Adrenal gland (tissue), 12 donors: ENCODE measurements around the gene TNNI3. TPM values are rescaled to one million over a fixed set of nuclear protein-coding genes. Genes with fewer than 3 reads are reported as not detected.

ENCODE experiments used
- DNase-seq, 7 donors: peaks; one replicate each; pipeline ENCODE4 v3.0.0-alpha.2; 2019 to 2020
- H3K27ac ChIP-seq, 5 donors: fragments of 200-600 bp; sonication (generic) in 4 of 5; 1 replicate in 3 of 5; 2 replicates in 2 of 5; pipeline versions ENCODE4 v1.5.1 to v1.8.0; 2016 to 2020; ENCODE audit warnings: mild to moderate bottlenecking in 1 of 5
- H3K27me3 ChIP-seq: fragments of 200-600 bp; 2 replicates; pipeline ENCODE4 v1.8.0; 2021
- H3K36me3 ChIP-seq, 2 donors: fragments of 200-600 bp; replicated peaks in 1 of 2; 1 replicate in 1 of 2; 2 replicates in 1 of 2; pipeline versions ENCODE4 v1.5.1 to v1.8.0; 2018 to 2022
- H3K4me1 ChIP-seq, 2 donors: fragments of 200-600 bp; replicated peaks in 1 of 2; 1 replicate in 1 of 2; 2 replicates in 1 of 2; pipeline versions ENCODE4 v1.5.1 to v1.8.0; 2018 to 2021
- H3K4me3 ChIP-seq, 4 donors: fragments of 200-600 bp; sonication (generic) in 3 of 4; one replicate each; pipeline ENCODE4 v1.5.1; 2016 to 2018
- H3K9me3 ChIP-seq, 3 donors: fragments of 200-600 bp; sonication (generic) in 1 of 3; replicated peaks in 1 of 3; 1 replicate in 2 of 3; 2 replicates in 1 of 3; pipeline versions ENCODE4 v1.5.1 to v1.8.0; 2016 to 2021
- POLR2A ChIP-seq, 2 donors: fragments of 450-650 bp; IDR thresholded peaks; one replicate each; pipeline ENCODE4 v1.6.1; 2017; ENCODE audit warnings: antibody characterized with exemption in 2 of 2, mild to moderate bottlenecking in 2 of 2, moderate library complexity in 1 of 2
- WGBS, 4 donors: extraction: QIAGEN DNeasy Blood & Tissue Kit in 2 of 4; methylation state at CpG; one replicate each; pipeline versions ENCODE4 v1.1.5 to v1.1.7; 2013 to 2017; 5-methylcytosine and 5-hydroxymethylcytosine counted together
- intact Hi-C, 2 donors: fragments of 100-400 bp; cut with DNase I; formaldehyde crosslinking; loops; one replicate each; pipeline versions ENCODE4 v1.14.1 to v1.15.0; 2022 to 2023
- polyA plus RNA-seq, 3 donors: library from polyadenylated mRNA; stranded (reverse); fragments of 200-250 nt in 2 of 3; fragments of 350-450 nt in 1 of 3; fragmentation: Illumina TruSeq in 1 of 3; extraction: RNeasy Lipid Tissue Mini Kit (QIAGEN cat#74804) in 1 of 3; gene quantifications; one replicate each; pipeline ENCODE4 v1.2.3, GENCODE V29; 2013 to 2014
- total RNA-seq, 9 donors: library from RNA; depleted of rRNA in 4 of 9; stranded (reverse); fragments of >200 nt in 4 of 9; fragments of 120-200 nt in 1 of 9; fragmentation: NEBNext Ultra II Directional in 1 of 9; extraction: Animal tissue kit (Norgen Biotek cat#: 25700) in 1 of 9; gene quantifications; one replicate each; pipeline versions ENCODE4 v1.1.0 to v1.2.4, GENCODE V29; 2013 to 2023
- TF ChIP-seq, protein P1 (sequence below), 6 experiments: fragments of 450-650 bp in 4 of 6; fragments of 200-600 bp in 2 of 6; sonication (generic) in 1 of 6; IDR thresholded peaks; 1 replicate in 5 of 6; 2 replicates in 1 of 6; pipeline versions ENCODE4 v1.5.1 to v1.8.0; 2016 to 2021; ENCODE audit warnings: antibody characterized with exemption in 6 of 6, mild to moderate bottlenecking in 2 of 6, moderate library complexity in 1 of 6
- donor health status: healthy with polysubstance abuse.
- donor health status: Bipolar disorder and iron deficiency.
- donor health status: DM: yes; HTN: yes; CAD: no.
- donor health status: DM: no; HTN: no; CAD: no.
- donor health status: DM: no; HTN: no; CAD: no.
- donor health status: DM: yes; HTN: yes; CAD: no.

The TNNI3 gene
- total and polyA plus RNA-seq, 12 donors = 0.51 to 461 (median 22.4) TPM; not detected in 6

DNA sequence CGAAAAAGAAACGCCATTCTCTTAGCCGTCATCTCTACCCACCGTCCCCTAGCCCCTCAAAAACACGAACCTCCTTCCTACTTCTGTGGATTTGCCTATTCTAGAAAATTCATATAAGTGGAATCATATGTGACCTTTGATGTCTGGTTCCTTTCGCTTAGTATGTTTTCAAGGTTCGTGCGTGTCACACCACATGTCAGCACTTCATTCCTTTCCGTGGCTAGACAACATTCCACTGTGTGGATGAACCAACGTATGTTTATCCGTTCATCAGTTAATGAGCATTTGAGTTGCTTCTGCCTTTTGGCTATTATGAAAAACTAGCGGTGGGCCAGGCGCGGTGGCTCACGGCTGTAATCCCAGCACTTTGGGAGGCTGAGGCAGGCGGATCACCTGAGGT is 26.1 kb downstream of the TNNI3 start:
- intact Hi-C loops = no loop called here

DNA sequence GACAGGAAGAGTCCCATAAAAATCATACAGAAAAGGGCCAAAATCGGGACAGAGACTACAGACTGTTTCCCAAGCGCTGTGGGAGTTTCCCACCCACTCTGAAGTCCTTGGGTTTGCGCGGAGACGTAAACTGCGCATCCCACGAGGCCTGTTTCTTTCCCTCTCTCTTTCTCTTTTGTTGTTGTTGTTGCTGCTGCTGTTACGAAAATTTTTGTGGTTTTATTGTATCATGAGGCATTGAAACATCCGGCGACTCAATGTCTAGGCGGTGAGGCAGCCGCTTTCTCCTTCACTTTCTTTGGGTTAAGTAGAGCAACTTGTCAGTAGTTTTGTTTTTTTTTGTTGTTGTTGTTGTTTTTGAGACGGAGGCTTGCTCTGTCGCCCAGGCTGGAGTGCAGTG is 38.5 kb downstream of the TNNI3 start:
- TF ChIP-seq POLR2A (IDR thresholded peaks at IDR 0.05) = no peak
- TF ChIP-seq, protein P1, sequence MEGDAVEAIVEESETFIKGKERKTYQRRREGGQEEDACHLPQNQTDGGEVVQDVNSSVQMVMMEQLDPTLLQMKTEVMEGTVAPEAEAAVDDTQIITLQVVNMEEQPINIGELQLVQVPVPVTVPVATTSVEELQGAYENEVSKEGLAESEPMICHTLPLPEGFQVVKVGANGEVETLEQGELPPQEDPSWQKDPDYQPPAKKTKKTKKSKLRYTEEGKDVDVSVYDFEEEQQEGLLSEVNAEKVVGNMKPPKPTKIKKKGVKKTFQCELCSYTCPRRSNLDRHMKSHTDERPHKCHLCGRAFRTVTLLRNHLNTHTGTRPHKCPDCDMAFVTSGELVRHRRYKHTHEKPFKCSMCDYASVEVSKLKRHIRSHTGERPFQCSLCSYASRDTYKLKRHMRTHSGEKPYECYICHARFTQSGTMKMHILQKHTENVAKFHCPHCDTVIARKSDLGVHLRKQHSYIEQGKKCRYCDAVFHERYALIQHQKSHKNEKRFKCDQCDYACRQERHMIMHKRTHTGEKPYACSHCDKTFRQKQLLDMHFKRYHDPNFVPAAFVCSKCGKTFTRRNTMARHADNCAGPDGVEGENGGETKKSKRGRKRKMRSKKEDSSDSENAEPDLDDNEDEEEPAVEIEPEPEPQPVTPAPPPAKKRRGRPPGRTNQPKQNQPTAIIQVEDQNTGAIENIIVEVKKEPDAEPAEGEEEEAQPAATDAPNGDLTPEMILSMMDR (IDR thresholded peaks at IDR 0.05) = no peak
- H3K27me3 ChIP-seq = no peaks in the 10 kb centered on the region
- H3K4me3 ChIP-seq = peak overlapping the region in 1 of 4 donors; percentile 76
- peaks cover 10 to 28% of the 10 kb centered on the region in 2 donors for H3K4me1 ChIP-seq
- 80 to 86% (median 85%) methylated on average over 14 of the region's 14 CpGs for WGBS, 4 donors
- no peaks in the 10 kb centered on the region for H3K36me3 ChIP-seq
- no peaks in the 10 kb centered on the region for H3K9me3 ChIP-seq
- intact Hi-C loops = no loop called here
- H3K27ac ChIP-seq = no peak overlapping the region
- no peak for DNase-seq

More for the DNA sequence above, 26.1 kb downstream of the TNNI3 start:
- Histone ChIP-seq H3K36me3 (no peaks in the 10 kb centered on the region), H3K27ac (no peak overlapping the region), H3K9me3 (no peaks in the 10 kb centered on the region), H3K4me3 (no peak overlapping the region), H3K27me3 (peaks cover 13% of the 10 kb centered on the region), H3K4me1 (no peaks in the 10 kb centered on the region)
- no peak for TF ChIP-seq POLR2A (IDR thresholded peaks at IDR 0.05)
- TF ChIP-seq, protein P1 (IDR thresholded peaks at IDR 0.05) = no peak
- 77 to 86% (median 81%) methylated on average over 16 of the region's 16 CpGs for WGBS, 4 donors
- DNase-seq = no peak

DNA sequence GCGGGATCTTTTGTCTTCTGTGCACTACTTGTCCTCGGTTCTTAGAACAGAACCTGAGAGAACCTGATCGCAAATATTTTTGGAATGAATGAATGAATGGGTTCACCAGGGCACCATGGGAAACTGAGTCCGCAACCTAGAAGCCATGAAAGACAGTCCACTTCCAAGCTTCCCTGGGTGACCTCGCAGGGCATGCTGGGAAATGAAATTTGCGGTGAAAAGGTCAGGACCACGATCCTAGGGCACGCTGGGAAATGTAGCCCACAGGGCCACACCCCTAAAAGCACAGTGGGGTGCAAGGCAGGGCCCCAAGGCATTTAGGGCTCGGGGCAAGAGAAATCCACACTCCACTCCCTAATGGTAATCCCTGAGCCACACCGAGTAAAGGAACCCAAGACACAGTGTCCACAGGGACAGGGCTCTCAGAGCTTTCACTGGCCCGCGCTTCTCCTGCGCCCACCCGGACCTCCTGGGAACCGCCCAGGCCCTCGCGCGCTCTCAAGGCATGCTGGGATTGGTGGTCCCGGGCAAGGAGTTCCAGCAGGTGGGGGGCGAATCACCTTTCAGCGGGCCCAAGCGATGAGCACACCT is 39.0 kb downstream of the TNNI3 start:
- intact Hi-C loops = no loop called here
- peak in 6 of 7 donors; percentile 21 to 74 (median 52) for DNase-seq
- 23 to 39% (median 32%) methylated on average over 13 to 22 of the region's 22 CpGs for WGBS, 4 donors
- H3K36me3 ChIP-seq = no peaks in the 10 kb centered on the region
- TF ChIP-seq, protein P1 (IDR thresholded peaks at IDR 0.05) = no peak
- no peak for TF ChIP-seq POLR2A (IDR thresholded peaks at IDR 0.05)
- peak overlapping the region in 3 of 5 donors; percentile 66 to 96 (median 71) for H3K27ac ChIP-seq
- H3K27me3 ChIP-seq = no peaks in the 10 kb centered on the region
- H3K4me1 ChIP-seq = peaks cover 15 to 30% of the 10 kb centered on the region in 2 donors
- H3K9me3 ChIP-seq = no peaks in the 10 kb centered on the region
- H3K4me3 ChIP-seq = peak overlapping the region in 2 of 4 donors; percentile 33 to 76

DNA sequence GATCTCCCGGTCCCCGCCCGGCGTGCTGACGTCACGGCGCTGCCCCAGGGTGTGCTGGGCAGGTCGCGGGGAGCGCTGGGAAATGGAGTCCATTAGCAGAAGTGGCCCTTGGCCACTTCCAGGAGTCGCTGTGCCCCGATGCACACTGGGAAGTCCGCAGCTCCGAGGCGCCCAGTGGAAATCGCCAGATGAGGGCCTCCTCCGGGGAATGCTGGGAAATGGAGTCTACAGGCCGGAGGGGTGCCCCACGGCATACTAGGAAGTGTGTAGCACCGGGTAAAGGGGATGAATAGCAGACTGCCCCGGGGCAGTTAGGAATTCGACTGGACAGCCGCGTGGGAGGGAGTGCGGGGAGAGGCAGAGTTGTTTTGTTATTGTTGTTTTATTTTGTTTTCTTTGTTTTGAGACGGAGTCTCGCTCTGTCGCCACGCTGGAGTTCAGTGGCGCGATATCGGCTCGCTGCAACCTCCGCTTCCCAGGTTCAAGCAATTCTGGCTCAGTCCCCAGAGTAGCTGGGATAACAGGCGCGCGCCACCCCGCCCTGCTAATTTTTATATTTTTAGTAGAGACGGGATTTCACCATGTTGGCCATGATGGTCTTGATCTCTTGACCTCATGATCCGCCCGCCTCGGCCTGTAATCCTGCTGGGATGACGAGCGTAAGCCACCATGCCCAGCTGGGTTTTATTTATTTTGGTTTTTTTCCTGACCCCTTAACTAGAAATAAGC is 39.7 kb downstream of the TNNI3 start:
- Histone ChIP-seq H3K36me3 (no peaks in the 10 kb centered on the region), H3K27ac (peak overlapping the region; percentile 53 to 96 (median 71)), H3K4me1 (peaks cover 15 to 37% of the 10 kb centered on the region in 2 donors), H3K9me3 (no peaks in the 10 kb centered on the region), H3K4me3 (peak overlapping the region in 2 of 4 donors; percentile 33 to 76), H3K27me3 (no peaks in the 10 kb centered on the region)
- peak; percentile 9 to 38 for TF ChIP-seq POLR2A (IDR thresholded peaks at IDR 0.05)
- TF ChIP-seq, protein P1 (IDR thresholded peaks at IDR 0.05) = no peak
- DNase-seq = peak; percentile 98 to 99 (median 99)
- intact Hi-C loops = no loop called here
- WGBS, 4 donors = 0 to 2% (median 1%) methylated on average over 29 to 44 of the region's 44 CpGs
